Progenitor cell of endocrine pancreas (in vitro differentiated cells): ENCODE results near the gene ZBTB42. TPM values are rescaled to one million over a fixed set of nuclear protein-coding genes. Genes with fewer than 3 reads are reported as not detected.
A peak's percentile ranks its signal among the peaks of the same experiment; 100 is the strongest.

Experiments used
- DNase-seq: peaks from one replicate; pipeline ENCODE4 v3.0.0; 2021; ENCODE audit warnings: low spot score; ENCODE audit not compliant: unreplicated experiment
- H3K27ac Mint-ChIP-seq: 2 replicates; pipeline ENCODE4 v1.8.0; 2021; ENCODE audit warnings: mild to moderate bottlenecking, moderate library complexity, mixed read lengths
- H3K27me3 Mint-ChIP-seq: 2 replicates; pipeline ENCODE4 v1.8.0; 2021; ENCODE audit warnings: mixed read lengths
- H3K36me3 Mint-ChIP-seq: 2 replicates; pipeline ENCODE4 v1.8.0; 2022; ENCODE audit warnings: mixed read lengths; ENCODE audit not compliant: insufficient read depth
- H3K4me1 Mint-ChIP-seq: 2 replicates; pipeline ENCODE4 v1.8.0; 2021; ENCODE audit warnings: low read depth, mixed read lengths
- H3K4me3 Mint-ChIP-seq: 2 replicates; pipeline ENCODE4 v1.8.0; 2021; ENCODE audit warnings: low read depth, mild to moderate bottlenecking, moderate library complexity, mixed read lengths
- H3K9me3 Mint-ChIP-seq: 2 replicates; pipeline ENCODE4 v1.8.0; 2021; ENCODE audit warnings: low read depth, mixed read lengths
- CTCF ChIP-seq: fragments of 200-600 bp; sonication (generic); IDR thresholded peaks from one replicate; pipeline ENCODE4 v1.5.0; 2021; ENCODE audit warnings: antibody characterized with exemption, mild to moderate bottlenecking; ENCODE audit not compliant: unreplicated experiment
- total RNA-seq: library from RNA; stranded (reverse); gene quantifications from 2 replicates; pipeline ENCODE4 v1.2.1, GENCODE V29; 2021

The ZBTB42 gene
- total RNA-seq, 1 donor from 2014 or later = 12.3 TPM

DNA sequence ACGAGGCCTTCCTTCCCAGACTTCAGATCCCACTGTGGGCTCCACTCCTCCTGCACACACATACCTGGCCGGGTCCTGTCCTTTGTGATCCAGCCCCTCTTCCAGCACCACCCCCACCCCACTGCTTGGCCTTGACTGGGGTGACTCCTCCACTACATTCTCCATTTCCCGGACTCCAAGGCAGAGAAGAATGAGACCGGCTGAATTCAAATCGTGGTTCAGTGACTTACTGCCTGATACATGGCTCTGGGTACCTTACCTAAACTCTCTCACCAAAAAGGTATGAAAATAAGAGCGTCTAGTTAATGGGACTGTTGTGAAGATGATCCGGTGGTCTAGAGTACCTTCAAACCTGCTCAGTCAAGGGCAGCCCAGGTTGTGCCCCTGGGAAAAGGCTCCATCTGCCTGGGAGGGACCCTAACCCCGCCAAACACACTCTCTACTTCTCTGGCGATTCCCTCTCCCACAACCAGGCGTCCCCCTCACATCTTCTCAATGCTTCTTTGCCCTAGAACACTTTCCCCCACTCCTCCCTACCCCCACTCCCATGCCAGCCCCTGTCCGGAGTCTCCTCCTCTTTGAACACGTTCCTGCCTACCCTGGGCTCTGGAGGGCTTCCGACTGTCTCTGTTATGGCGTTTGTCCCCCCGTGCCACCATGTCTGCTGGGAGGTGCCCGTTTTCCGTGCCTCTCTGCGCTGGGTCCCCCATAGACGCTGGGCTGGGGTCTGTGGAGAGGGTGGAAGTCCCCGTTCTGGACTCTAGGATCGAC, 1.5 kb upstream of the ZBTB42 start:
- peaks cover 27% of the 10 kb centered on the region for H3K4me1 Mint-ChIP-seq
- DNase-seq = no peak
- peak overlapping the region; percentile 78 for H3K4me3 Mint-ChIP-seq
- no peaks in the 10 kb centered on the region for H3K36me3 Mint-ChIP-seq
- H3K9me3 Mint-ChIP-seq = no peaks in the 10 kb centered on the region
- peak; percentile 28 for TF ChIP-seq CTCF
- peaks cover 12% of the 10 kb centered on the region for H3K27me3 Mint-ChIP-seq
- peak overlapping the region; percentile 93 for H3K27ac Mint-ChIP-seq

- Mint-ChIP-seq H3K4me1 (peaks cover 25% of the 10 kb centered on the region), H3K36me3 (no peaks in the 10 kb centered on the region), H3K9me3 (no peaks in the 10 kb centered on the region), H3K4me3 (peak overlapping the region; percentile 78), H3K27ac (peak overlapping the region; percentile 93), H3K27me3 (peaks cover 12% of the 10 kb centered on the region)
- peak; percentile 84 for DNase-seq
- peak; percentile 57 for TF ChIP-seq CTCF
Observed at GRCh38 chr14:104800015-104800770, 708 bp upstream of the ZBTB42 start.

GRCh38 chr14:104801520-104802393, 856 bp downstream of the ZBTB42 start:
- Mint-ChIP-seq H3K9me3 (no peaks in the 10 kb centered on the region), H3K36me3 (no peaks in the 10 kb centered on the region), H3K4me1 (peaks cover 17% of the 10 kb centered on the region), H3K27ac (peak overlapping the region; percentile 62), H3K27me3 (peaks cover 12% of the 10 kb centered on the region), H3K4me3 (peak overlapping the region; percentile 84)
- no peak for DNase-seq
- no peak for TF ChIP-seq CTCF

DNA sequence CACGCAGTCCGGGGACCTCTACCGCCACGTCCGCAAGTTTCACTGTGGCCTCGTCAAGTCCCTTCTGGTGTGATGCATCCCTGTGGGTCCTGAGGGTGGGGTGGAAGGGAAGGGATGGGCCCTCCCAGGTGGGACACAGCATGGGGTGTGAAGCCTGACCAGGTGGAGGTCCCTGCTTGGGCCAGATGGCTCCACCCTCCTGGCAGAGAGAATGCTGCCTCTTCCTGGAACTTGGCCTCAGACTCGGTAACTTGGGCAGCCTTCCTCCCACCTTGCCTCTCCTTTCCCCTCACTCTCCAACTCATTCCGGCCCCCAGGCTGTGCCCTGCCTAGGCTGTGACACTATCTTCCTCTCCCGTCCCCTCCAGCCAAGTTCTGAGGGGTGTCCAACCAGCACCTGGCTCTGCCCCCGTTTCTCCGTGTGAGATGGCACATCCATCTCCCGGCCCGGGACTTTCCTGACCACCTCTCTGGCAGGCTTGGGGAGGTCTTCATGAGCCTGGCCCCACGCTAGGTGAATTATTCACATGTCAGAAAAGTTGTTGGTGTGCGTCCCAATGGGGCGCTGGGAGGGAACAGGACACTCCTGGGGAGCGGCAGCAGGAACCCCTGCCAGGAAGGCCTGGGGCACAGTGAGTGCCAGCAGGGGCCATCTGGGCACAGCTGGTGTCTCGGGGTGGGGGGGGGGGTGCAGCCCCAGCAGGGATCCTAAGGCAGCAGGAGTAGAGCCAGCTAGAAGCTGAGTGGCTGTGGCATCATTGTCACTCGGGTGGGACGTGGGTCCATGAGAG, 1.7 kb downstream of the ZBTB42 start:
- Mint-ChIP-seq H3K36me3 (no peaks in the 10 kb centered on the region), H3K9me3 (no peaks in the 10 kb centered on the region), H3K4me1 (peaks cover 15% of the 10 kb centered on the region), H3K27ac (peak overlapping the region; percentile 24), H3K4me3 (peak overlapping the region; percentile 57), H3K27me3 (peaks cover 12% of the 10 kb centered on the region)
- TF ChIP-seq CTCF = no peak
- no peak for DNase-seq
